SK-N-SH (cell line): ENCODE results near the gene PFKP. TPM values are rescaled to one million over a fixed set of nuclear protein-coding genes. Genes with fewer than 3 reads are reported as not detected.

Experiments used
- CTCF ChIA-PET: fragments of 300-600, 350-600 bp; formaldehyde crosslinking; extraction: SDS; loops from one replicate; lab custom pipeline; 2021; lab: Yijun Ruan, JAX
- POLR2A ChIA-PET: fragments of 350-600 bp; sonication (Branson Sonifier 250); formaldehyde crosslinking; extraction: SDS; loops from one replicate; lab custom pipeline; 2020; ENCODE audit warnings: antibody characterized with exemption, inconsistent platforms; lab: Yijun Ruan, JAX
- DNase-seq: peaks from one replicate; pipeline ENCODE4 v3.0.0; 2012
- H2AFZ ChIP-seq: fragments of 200-600 bp; sonication (generic); 2 replicates; pipeline ENCODE4 v1.8.1; 2016; ENCODE audit warnings: antibody characterized with exemption, mild to moderate bottlenecking, low read depth
- H3F3A ChIP-seq: fragments of 200-600 bp; sonication (generic); replicated peaks from 2 replicates; pipeline ENCODE3; 2016; ENCODE audit warnings: antibody characterized with exemption, mild to moderate bottlenecking; ENCODE audit not compliant: insufficient read depth
- H3K27ac ChIP-seq, 2 experiments: fragments of 200-500 bp in 1 of 2; fragments of 200-600 bp in 1 of 2; sonication (Bioruptor generic) in 1 of 2; sonication (generic), shearing (Covaris generic) in 1 of 2; 2 replicates each; pipeline versions ENCODE4 v1.5.1 to v1.6.1; 2014 to 2016; ENCODE audit warnings: low read depth in 2 of 2, inconsistent platforms in 1 of 2, low read length in 1 of 2, mild to moderate bottlenecking in 1 of 2, mixed read lengths in 1 of 2
- H3K27me3 ChIP-seq: fragments of 200-600 bp; sonication (generic), shearing (Covaris generic); 2 replicates; pipeline ENCODE4 v1.6.1; 2016; ENCODE audit warnings: mixed run types; ENCODE audit not compliant: insufficient read depth
- H3K36me3 ChIP-seq, 2 experiments: fragments of 200-500 bp in 1 of 2; fragments of 200-600 bp in 1 of 2; sonication (Bioruptor generic) in 1 of 2; sonication (generic) in 1 of 2; replicated peaks in 1 of 2; 2 replicates each; pipeline versions ENCODE3 to v1.5.1; 2014 to 2016; ENCODE audit warnings: low read length in 1 of 2, mild to moderate bottlenecking in 1 of 2; ENCODE audit not compliant: insufficient read depth in 2 of 2, control insufficient read depth in 1 of 2
- H3K4me1 ChIP-seq, 2 experiments: fragments of 200-500 bp in 1 of 2; fragments of 200-600 bp in 1 of 2; sonication (Bioruptor generic) in 1 of 2; sonication (generic), shearing (Covaris generic) in 1 of 2; 2 replicates each; pipeline versions ENCODE4 v1.5.1 to v1.6.1; 2014 to 2016; ENCODE audit warnings: low read depth in 1 of 2, low read length in 1 of 2, mixed run types in 1 of 2; ENCODE audit not compliant: insufficient read depth in 2 of 2, control insufficient read depth in 1 of 2
- H3K4me2 ChIP-seq: fragments of 200-600 bp; sonication (generic), shearing (Covaris generic); 2 replicates; pipeline ENCODE4 v1.6.1; 2017; ENCODE audit warnings: mixed run types
- H3K4me3 ChIP-seq, 2 experiments: fragments of 200-500 bp in 1 of 2; fragments of 200-600 bp in 1 of 2; sonication (Bioruptor generic) in 1 of 2; sonication (generic), shearing (Covaris generic) in 1 of 2; 2 replicates each; pipeline versions ENCODE4 v1.5.1 to v1.8.1; 2014 to 2016; ENCODE audit warnings: low read depth in 2 of 2, inconsistent platforms in 1 of 2, low read length in 1 of 2, mild to moderate bottlenecking in 1 of 2, mixed read lengths in 1 of 2, moderate library complexity in 1 of 2
- H3K79me2 ChIP-seq: fragments of 200-600 bp; sonication (generic); 2 replicates; pipeline ENCODE4 v1.8.1; 2017; ENCODE audit warnings: mild to moderate bottlenecking; ENCODE audit not compliant: insufficient read depth
- H3K9ac ChIP-seq: fragments of 200-600 bp; sonication (generic); 2 replicates; pipeline ENCODE4 v1.6.1; 2017; ENCODE audit warnings: mixed run types
- H3K9me2 ChIP-seq: fragments of 200-600 bp; sonication (generic); 2 replicates; pipeline ENCODE4 v1.6.1; 2017; ENCODE audit warnings: mixed run types
- H3K9me3 ChIP-seq: fragments of 200-600 bp; sonication (generic); 2 replicates; pipeline ENCODE4 v1.6.1; 2017; ENCODE audit warnings: mixed run types, mild to moderate bottlenecking, moderate library complexity
- H4K20me1 ChIP-seq: fragments of 200-600 bp; sonication (generic); 2 replicates; pipeline ENCODE4 v1.6.1; 2017; ENCODE audit warnings: mild to moderate bottlenecking, mixed run types; ENCODE audit not compliant: insufficient read depth
- CTCF ChIP-seq: fragments of 200-600 bp; sonication (generic); IDR thresholded peaks from 2 replicates; pipeline ENCODE4 v1.6.1; 2017; ENCODE audit warnings: antibody characterized with exemption, mild to moderate bottlenecking, moderate library complexity
- EP300 ChIP-seq, 2 experiments: IDR thresholded peaks; 2 replicates each; pipeline versions ENCODE4 v1.4.0 to v1.6.1; 2012; ENCODE audit warnings: borderline replicate concordance in 1 of 2, low read depth in 1 of 2, low read length in 1 of 2
- EZH2phosphoT487 ChIP-seq: fragments of 200-600 bp; sonication (generic); IDR thresholded peaks from 2 replicates; pipeline ENCODE4 v1.6.1; 2017; ENCODE audit warnings: low read depth, mixed run types, mild to moderate bottlenecking, antibody characterized with exemption, moderate library complexity, borderline replicate concordance
- FOSL2 ChIP-seq: IDR thresholded peaks from 2 replicates; pipeline ENCODE4 v1.4.0; 2012; ENCODE audit warnings: low read depth, mild to moderate bottlenecking, moderate library complexity, borderline replicate concordance
- GABPA ChIP-seq: IDR thresholded peaks from 2 replicates; pipeline ENCODE4 v1.4.0; 2012; ENCODE audit warnings: low read depth, mild to moderate bottlenecking
- JUND ChIP-seq: IDR thresholded peaks from 2 replicates; pipeline ENCODE4 v1.4.0; 2012
- MAX ChIP-seq: IDR thresholded peaks from 2 replicates; pipeline ENCODE4 v1.4.0; 2012; ENCODE audit warnings: low read depth
- MEF2A ChIP-seq: IDR thresholded peaks from 2 replicates; pipeline ENCODE4 v1.4.0; 2012; ENCODE audit warnings: low read depth, borderline replicate concordance
- NFIC ChIP-seq: IDR thresholded peaks from 2 replicates; pipeline ENCODE4 v1.4.0; 2012; ENCODE audit warnings: borderline replicate concordance
- PBX3 ChIP-seq: IDR thresholded peaks from 2 replicates; pipeline ENCODE4; 2012
- POLR2AphosphoS5 ChIP-seq: IDR thresholded peaks from 2 replicates; pipeline ENCODE4 v1.6.1; 2012; ENCODE audit warnings: low read depth, low read length
- RAD21 ChIP-seq: IDR thresholded peaks from 2 replicates; pipeline ENCODE4 v1.6.1; 2012; ENCODE audit warnings: mild to moderate bottlenecking, low read length
- RCOR1 ChIP-seq: fragments of 150-350 bp; IDR thresholded peaks from 2 replicates; pipeline ENCODE4 v1.6.1; 2017; ENCODE audit warnings: antibody characterized with exemption, low read length
- RFX5 ChIP-seq: IDR thresholded peaks from 2 replicates; pipeline ENCODE4 v1.6.1; 2012; ENCODE audit warnings: mild to moderate bottlenecking, improper control_type of control experiment, low read length
- RXRA ChIP-seq: IDR thresholded peaks from 2 replicates; pipeline ENCODE4 v1.4.0; 2012; ENCODE audit warnings: low read depth, mild to moderate bottlenecking, borderline replicate concordance
- SIN3A ChIP-seq: IDR thresholded peaks from 2 replicates; pipeline ENCODE4 v1.6.1; 2012; ENCODE audit warnings: low read depth, mild to moderate bottlenecking, low read length, moderate library complexity, borderline replicate concordance
- USF1 ChIP-seq: IDR thresholded peaks from 2 replicates; pipeline ENCODE4 v1.4.0; 2012; ENCODE audit warnings: low read depth, borderline replicate concordance
- YY1 ChIP-seq: IDR thresholded peaks from 2 replicates; pipeline ENCODE4 v1.4.0; 2012; ENCODE audit warnings: low read depth, mild to moderate bottlenecking
- ZBTB33 ChIP-seq: IDR thresholded peaks from 2 replicates; pipeline ENCODE4 v1.4.0; 2012; ENCODE audit warnings: low read depth, borderline replicate concordance
- WGBS: methylation state at CpG from one replicate; pipeline ENCODE4 v1.1.6; 2017; ENCODE audit warnings: low lambda C conversion rate; 5-methylcytosine and 5-hydroxymethylcytosine counted together
- polyA plus RNA-seq, 3 experiments: library from polyadenylated mRNA; depleted of rRNA; stranded (reverse); fragments of >200 nt; gene quantifications; 2 replicates each; pipeline ENCODE4 v1.2.3, GENCODE V29; 2012

PFKP gene
- polyA plus RNA-seq, 1 of the 3 experiments (the other 2 are of a cell fraction) = 175 TPM

GRCh38 chr10:3109196-3109595 lies 41.8 kb downstream of the PFKP start:
- TF ChIP-seq RFX5 = no peak
- no peak for TF ChIP-seq YY1
- TF ChIP-seq CTCF = no peak
- TF ChIP-seq MEF2A = no peak
- 93% methylated on average over 16 of the region's 21 CpGs for WGBS
- Histone ChIP-seq H3K27ac (no peak overlapping the region), H3K9ac (no peak overlapping the region), H3K79me2 (peaks cover 51% of the 10 kb centered on the region), H3K27me3 (no peaks in the 10 kb centered on the region), H3K36me3 (peaks cover 55 to 63% of the 10 kb centered on the region in 2 experiments), H2AFZ (no peak overlapping the region), H3K9me2 (no peaks in the 10 kb centered on the region), H3K4me2 (no peak overlapping the region), H4K20me1 (no peaks in the 10 kb centered on the region; the same call in 1 of the 2 replicates), H3F3A (peaks cover 32% of the 10 kb centered on the region), H3K4me1 (peaks cover 6 to 12% of the 10 kb centered on the region in 2 experiments; a peak in 2 of 4 replicates), H3K4me3 (no peak overlapping the region), H3K9me3 (no peaks in the 10 kb centered on the region)
- CTCF ChIA-PET = interaction anchor here (0.7 to 0.8 kb wide), 2 partner anchors 10 to 12 kb away, joined by 3 to 4 read pairs; no protein-coding TSS in a partner anchor
- no peak for DNase-seq
- POLR2A ChIA-PET = no interaction called here

- Histone ChIP-seq H2AFZ (no peak overlapping the region), H3K9me2 (no peaks in the 10 kb centered on the region), H3K9me3 (no peaks in the 10 kb centered on the region), H3F3A (peaks cover 32% of the 10 kb centered on the region), H3K27ac (no peak overlapping the region), H3K4me2 (no peak overlapping the region), H3K4me3 (no peak overlapping the region), H3K27me3 (no peaks in the 10 kb centered on the region), H3K79me2 (peaks cover 47% of the 10 kb centered on the region), H3K36me3 (peaks cover 50 to 61% of the 10 kb centered on the region in 2 experiments), H4K20me1 (no peaks in the 10 kb centered on the region; the same call in 1 of the 2 replicates), H3K9ac (no peak overlapping the region), H3K4me1 (peaks cover 6 to 12% of the 10 kb centered on the region in 2 experiments; a peak in 2 of 4 replicates)
- CTCF ChIA-PET = interaction anchor here (0.7 to 0.8 kb wide), 2 partner anchors 10 to 11 kb away, joined by 3 to 4 read pairs; no protein-coding TSS in a partner anchor
- TF ChIP-seq RXRA = no peak
- no peak for TF ChIP-seq ZBTB33
- no peak for TF ChIP-seq EP300 (IDR thresholded peaks at IDR 0.05; ENCODE audit: borderline replicate concordance in 1 of 2, low read depth in 1 of 2, low read length in 1 of 2)
- no peak for TF ChIP-seq RAD21
- no peak for TF ChIP-seq USF1
- no peak for TF ChIP-seq PBX3
- no peak for TF ChIP-seq SIN3A
- TF ChIP-seq JUND = no peak
- no peak for TF ChIP-seq MAX
- TF ChIP-seq GABPA = no peak
- TF ChIP-seq MEF2A = no peak
- TF ChIP-seq RCOR1 = no peak
- TF ChIP-seq EZH2phosphoT487 = no peak
- TF ChIP-seq FOSL2 = no peak
- no peak for TF ChIP-seq NFIC
- no peak for TF ChIP-seq POLR2AphosphoS5
- TF ChIP-seq YY1 = no peak
- 87% methylated on average over 12 of the region's 12 CpGs for WGBS
- DNase-seq = no peak
- POLR2A ChIA-PET = no interaction called here
Observed at GRCh38 chr10:3109633-3110032, 42.3 kb downstream of the PFKP start.
